GM13977 (cell line): ENCODE results near the gene SLC9A9.

ENCODE experiments used
- DNase-seq: peaks from one replicate; pipeline ENCODE4 v3.0.0; 2012; ENCODE audit warnings: low spot score
- CTCF ChIP-seq: IDR thresholded peaks from 2 replicates; pipeline ENCODE4 v1.5.1; 2012; ENCODE audit warnings: mild to moderate bottlenecking, control low read depth; ENCODE audit not compliant: insufficient read depth; ENCODE audit errors: extremely low read depth, missing control alignments
- in situ Hi-C: fragments of 300-500 bp; cut with MboI; formaldehyde crosslinking; loops from one replicate; pipeline ENCODE4 v1.12.0; 2022; ENCODE audit warnings: low sequenced_read_pairs, low pct_unique_long_range_greater_than_20kb, mixed read lengths, inconsistent platforms; ENCODE audit not compliant: unreplicated experiment

The SLC9A9 gene

DNA sequence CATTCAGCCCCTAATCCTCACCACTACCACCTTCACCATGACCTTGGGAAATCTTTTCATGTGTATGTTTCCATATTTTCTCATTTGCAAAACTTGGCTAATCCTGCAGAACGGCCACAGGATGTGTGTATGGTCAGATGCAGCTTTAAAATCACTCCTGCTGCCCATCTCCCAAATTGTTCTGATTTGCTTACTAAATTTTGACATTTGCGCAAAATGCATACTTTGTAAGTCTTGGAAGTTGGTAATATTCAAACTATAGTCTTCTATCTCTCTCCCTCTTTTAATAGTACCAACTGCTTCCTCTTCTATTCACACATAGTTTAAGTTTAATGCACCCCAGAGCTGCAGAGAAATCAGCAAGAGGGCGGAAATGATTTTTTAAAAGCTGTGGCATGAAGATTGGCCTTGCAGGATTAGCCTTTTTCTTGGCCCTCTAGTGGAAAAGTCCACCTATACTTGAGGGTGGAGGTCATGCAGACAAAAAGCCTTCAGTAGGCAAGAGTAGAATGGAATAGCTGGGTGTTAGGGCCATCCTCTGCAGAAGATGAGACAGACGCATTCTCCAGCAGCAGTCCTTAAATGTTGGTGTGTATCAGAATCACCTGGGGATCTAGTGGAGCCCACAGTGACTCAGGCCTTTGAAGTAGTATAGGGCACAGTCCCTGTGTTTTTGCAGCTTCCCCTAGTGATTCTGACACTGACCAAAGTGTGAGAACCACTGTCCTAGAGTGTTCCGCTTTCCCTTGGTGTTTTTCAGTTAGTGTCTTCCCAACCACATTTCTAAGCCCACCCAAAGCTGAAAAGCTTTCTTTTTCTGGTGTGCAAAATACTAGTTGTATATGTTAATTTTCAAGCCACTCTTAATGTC is 547.0 kb downstream of the SLC9A9 start:
- in situ Hi-C loops, result no loop called here
- no peak for TF ChIP-seq CTCF
- DNase-seq, result no peak

DNA sequence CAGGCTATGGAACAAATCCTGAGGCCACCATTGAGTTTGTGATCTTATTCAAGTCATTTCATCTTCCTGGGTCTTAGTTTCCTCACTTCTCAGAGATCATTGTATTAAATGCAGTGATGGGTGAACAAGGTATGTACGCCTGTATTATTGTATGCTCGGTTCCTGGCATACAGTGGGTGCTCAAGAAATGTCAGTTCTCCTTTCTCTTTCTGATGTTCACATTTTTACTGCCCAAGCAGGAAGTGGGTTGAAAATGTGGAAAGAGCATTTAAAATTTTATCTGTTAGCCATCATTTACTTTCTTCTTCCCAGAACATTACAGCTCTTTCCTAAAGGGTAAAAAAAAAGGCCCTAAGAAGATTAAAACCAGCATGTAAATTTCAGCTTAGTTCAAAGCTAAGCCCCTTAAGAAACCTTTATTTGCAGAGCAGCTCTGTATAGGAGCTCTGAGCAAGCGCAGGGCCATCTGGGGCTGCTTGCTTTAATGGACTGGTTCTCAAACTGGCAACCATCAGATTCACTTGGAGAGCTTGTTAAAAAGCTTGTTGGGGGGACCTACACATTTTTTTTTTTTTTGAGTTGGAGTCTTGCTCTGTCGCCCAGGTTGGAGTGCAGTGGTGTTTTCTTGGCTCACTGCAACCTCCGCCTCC is 549.3 kb downstream of the SLC9A9 start:
- no peak for TF ChIP-seq CTCF
- no peak for DNase-seq
- in situ Hi-C loops, result no loop called here

DNA sequence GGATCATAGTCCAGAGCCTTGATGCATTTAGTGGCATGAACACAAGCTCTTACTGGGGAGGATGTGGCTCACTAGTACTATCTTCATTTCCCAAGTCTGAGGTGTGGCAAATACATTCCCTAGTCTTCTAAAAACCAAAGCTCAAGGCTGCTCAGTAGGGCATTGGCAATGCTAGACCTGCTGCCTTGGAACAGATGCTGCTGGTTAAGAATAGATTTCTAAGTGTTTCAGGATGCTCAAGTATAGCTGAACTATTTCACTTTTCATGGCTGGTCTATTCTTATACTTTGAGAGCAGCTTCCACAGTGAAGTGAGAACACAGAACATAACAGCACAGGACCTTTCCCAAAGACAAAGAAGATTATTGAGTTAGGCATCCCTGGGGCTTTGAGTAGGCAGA is 549.9 kb downstream of the SLC9A9 start:
- in situ Hi-C loops, result no loop called here
- TF ChIP-seq CTCF, result no peak
- DNase-seq, result no peak

- no peak for TF ChIP-seq CTCF
- in situ Hi-C loops, result no loop called here
- no peak for DNase-seq
These were observed 552.8 kb downstream of the SLC9A9 start for GRCh38 chr3:143295201-143296080.

DNA sequence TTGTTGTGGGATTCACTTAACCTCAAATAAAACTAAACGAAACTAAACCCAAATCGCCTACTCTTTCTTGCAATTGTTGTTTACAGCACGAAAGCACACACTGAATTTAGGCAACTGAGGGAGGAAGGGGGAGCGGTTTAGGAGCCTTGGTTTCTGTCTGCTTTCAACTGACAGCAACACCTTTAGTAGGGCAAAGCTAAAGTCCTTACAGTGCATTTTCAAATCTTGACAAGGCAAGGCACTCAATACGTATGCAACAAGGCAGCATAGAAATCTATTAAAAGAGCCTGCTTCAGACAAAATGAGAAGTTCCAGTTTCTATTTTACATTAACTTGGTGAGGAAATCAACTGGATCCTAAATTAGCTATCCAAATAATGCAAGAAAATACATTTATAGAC is 554.1 kb downstream of the SLC9A9 start:
- peak; percentile 27 for DNase-seq
- TF ChIP-seq CTCF, result no peak
- in situ Hi-C loops, result no loop called here

- DNase-seq, result no peak
- no peak for TF ChIP-seq CTCF
- in situ Hi-C loops, result no loop called here
These were observed 556.3 kb downstream of the SLC9A9 start for GRCh38 chr3:143291836-143292447.
